IMR-90 (cell line): ENCODE measurements around the gene CCDC137. TPM values are rescaled to one million over a fixed set of nuclear protein-coding genes. Genes with fewer than 3 reads are reported as not detected.

ENCODE experiments used
- ATAC-seq: fragments of 200-7000 bp; cut with Tn5 transposase; 2 replicates; pipeline ENCODE4 v1.9.1; 2020; ENCODE audit warnings: low read depth, mild to moderate bottlenecking, moderate library complexity
- BruUV-seq: library from RNA; stranded (reverse); fragments of 400-500 nt; replicated peaks from 2 replicates; lab custom pipeline; 2021; lab: Mats Ljungman, UMichigan
- CTCF ChIA-PET: fragments of 300-600 bp; formaldehyde crosslinking; extraction: SDS; loops from one replicate; lab custom pipeline; 2021; ENCODE audit warnings: antibody characterized with exemption; lab: Yijun Ruan, JAX
- POLR2A ChIA-PET: fragments of 300-600 bp; sonication (Branson Sonifier 250); formaldehyde crosslinking; loops from one replicate; lab custom pipeline; 2022; ENCODE audit warnings: antibody characterized with exemption; ENCODE audit not compliant: unreplicated experiment; lab: Charles Lee
- DNase-seq: peaks from one replicate; pipeline ENCODE4 v3.0.0; 2013
- H2AFZ ChIP-seq: replicated peaks from 2 replicates; pipeline ENCODE3; 2013; ENCODE audit warnings: low read length, mild to moderate bottlenecking; ENCODE audit not compliant: poor library complexity
- H2AK5ac ChIP-seq: 2 replicates; pipeline ENCODE4 v1.6.1; 2013; ENCODE audit warnings: low read depth, low read length, inconsistent platforms
- H2AK9ac ChIP-seq: replicated peaks from 2 replicates; pipeline ENCODE3; 2013; ENCODE audit warnings: mild to moderate bottlenecking, low read depth, low read length, moderate library complexity; ENCODE audit not compliant: poor library complexity
- H2BK120ac ChIP-seq: 2 replicates; pipeline ENCODE4 v1.6.1; 2013; ENCODE audit warnings: low read depth, low read length, inconsistent platforms
- H2BK15ac ChIP-seq: 3 replicates; pipeline ENCODE4 v1.6.1; 2013; ENCODE audit warnings: low read depth, low read length, inconsistent platforms
- H2BK20ac ChIP-seq: 2 replicates; pipeline ENCODE4 v1.6.1; 2013; ENCODE audit warnings: low read depth, mild to moderate bottlenecking, inconsistent platforms, low read length, moderate library complexity
- H2BK5ac ChIP-seq: 2 replicates; pipeline ENCODE4 v1.6.1; 2013; ENCODE audit warnings: mild to moderate bottlenecking, low read depth, low read length, inconsistent platforms; ENCODE audit not compliant: poor library complexity, severe bottlenecking
- H3K14ac ChIP-seq: replicated peaks from 2 replicates; pipeline ENCODE4 v1.6.1; 2013; ENCODE audit warnings: low read depth, low read length, inconsistent platforms
- H3K18ac ChIP-seq: 2 replicates; pipeline ENCODE4 v1.6.1; 2013; ENCODE audit warnings: low read depth, low read length, control low read depth
- H3K23ac ChIP-seq: 2 replicates; pipeline ENCODE4 v1.6.1; 2013; ENCODE audit warnings: low read depth, low read length, inconsistent platforms
- H3K27ac ChIP-seq: 2 replicates; pipeline ENCODE4 v1.5.1; 2013; ENCODE audit warnings: mild to moderate bottlenecking, control low read depth, low read length; ENCODE audit not compliant: insufficient read depth
- H3K27me3 ChIP-seq: 2 replicates; pipeline ENCODE4 v1.6.1; 2013; ENCODE audit warnings: low read length; ENCODE audit not compliant: control insufficient read depth, insufficient read depth
- H3K36me3 ChIP-seq: 2 replicates; pipeline ENCODE4 v1.6.1; 2013; ENCODE audit warnings: low read length, mixed read lengths; ENCODE audit not compliant: control insufficient read depth, insufficient read depth
- H3K4ac ChIP-seq: 2 replicates; pipeline ENCODE4 v1.6.1; 2013; ENCODE audit warnings: low read depth, low read length, inconsistent platforms
- H3K4me1 ChIP-seq: 2 replicates; pipeline ENCODE4 v1.6.1; 2013; ENCODE audit warnings: low read length, mixed read lengths; ENCODE audit not compliant: control insufficient read depth, insufficient read depth
- H3K4me2 ChIP-seq: 2 replicates; pipeline ENCODE4 v1.6.1; 2013; ENCODE audit warnings: low read depth, mild to moderate bottlenecking, control low read depth, low read length, moderate library complexity
- H3K4me3 ChIP-seq: 2 replicates; pipeline ENCODE4 v1.5.1; 2013; ENCODE audit warnings: low read depth, mild to moderate bottlenecking, control low read depth, low read length, moderate library complexity; ENCODE audit not compliant: insufficient read depth
- H3K56ac ChIP-seq: 2 replicates; pipeline ENCODE4 v1.6.1; 2013; ENCODE audit warnings: low read length, inconsistent platforms; ENCODE audit not compliant: insufficient read depth; ENCODE audit errors: extremely low read depth
- H3K79me1 ChIP-seq, 2 experiments: 2 replicates each; pipeline ENCODE4 v1.6.1; 2013; ENCODE audit warnings: low read length in 2 of 2, inconsistent platforms in 1 of 2, low read depth in 1 of 2
- H3K9ac ChIP-seq: 2 replicates; pipeline ENCODE4 v1.6.1; 2013; ENCODE audit warnings: low read depth, low read length, control low read depth
- H3K9me1 ChIP-seq: 2 replicates; pipeline ENCODE4 v1.6.1; 2013; ENCODE audit warnings: low read length, inconsistent platforms; ENCODE audit not compliant: insufficient read depth
- H3K9me3 ChIP-seq: 2 replicates; pipeline ENCODE4 v1.6.1; 2013; ENCODE audit warnings: low read length; ENCODE audit not compliant: control insufficient read depth, insufficient read depth
- H4K20me1 ChIP-seq: 2 replicates; pipeline ENCODE4 v1.6.1; 2013; ENCODE audit warnings: low read length, inconsistent platforms; ENCODE audit not compliant: insufficient read depth
- H4K5ac ChIP-seq: 2 replicates; pipeline ENCODE4 v1.6.1; 2013; ENCODE audit warnings: mild to moderate bottlenecking, low read depth, low read length, control low read depth
- H4K8ac ChIP-seq, 2 experiments: 2 replicates each; pipeline ENCODE4 v1.6.1; 2013; ENCODE audit warnings: low read depth in 2 of 2, low read length in 2 of 2, control low read depth in 1 of 2, inconsistent platforms in 1 of 2
- H4K91ac ChIP-seq: 2 replicates; pipeline ENCODE4 v1.6.1; 2013; ENCODE audit warnings: low read depth, low read length, inconsistent platforms; ENCODE audit not compliant: insufficient read depth
- BHLHE40 ChIP-seq: fragments of 150-350 bp; IDR thresholded peaks from 2 replicates; pipeline ENCODE4 v1.6.1; 2016; ENCODE audit warnings: mild to moderate bottlenecking, low read depth, low read length
- CEBPB ChIP-seq: IDR thresholded peaks from 2 replicates; pipeline ENCODE4 v1.6.1; 2012; ENCODE audit warnings: low read depth, low read length, improper control_type of control experiment
- CTCF ChIP-seq: conservative IDR thresholded peaks from 2 replicates; pipeline ENCODE4 v1.5.1; 2012; ENCODE audit warnings: mild to moderate bottlenecking, low read depth, low read length, improper control_type of control experiment
- ELK1 ChIP-seq: fragments of 150-350 bp; IDR thresholded peaks from 2 replicates; pipeline ENCODE4 v1.6.1; 2016; ENCODE audit warnings: low read depth, mild to moderate bottlenecking, low read length, moderate library complexity, borderline replicate concordance
- FOS ChIP-seq: fragments of 150-350 bp; IDR thresholded peaks from 2 replicates; pipeline ENCODE4 v1.6.1; 2016; ENCODE audit warnings: low read depth, low read length
- MAFK ChIP-seq: IDR thresholded peaks from 2 replicates; pipeline ENCODE4 v1.6.1; 2012; ENCODE audit warnings: low read depth, low read length, improper control_type of control experiment
- MAZ ChIP-seq: IDR thresholded peaks from 2 replicates; pipeline ENCODE4 v1.6.1; 2012; ENCODE audit warnings: low read depth, mild to moderate bottlenecking, low read length, improper control_type of control experiment, moderate library complexity, borderline replicate concordance
- MXI1 ChIP-seq: IDR thresholded peaks from 2 replicates; pipeline ENCODE4 v1.6.1; 2012; ENCODE audit warnings: low read depth, mild to moderate bottlenecking, low read length, moderate library complexity, borderline replicate concordance
- NFE2L2 ChIP-seq: fragments of 150-350 bp; IDR thresholded peaks from 2 replicates; pipeline ENCODE4 v1.6.1; 2016; ENCODE audit warnings: low read depth, mild to moderate bottlenecking, low read length
- POLR2A ChIP-seq: IDR thresholded peaks from 2 replicates; pipeline ENCODE4 v1.6.1; 2012; ENCODE audit warnings: mild to moderate bottlenecking, low read depth, low read length
- RAD21 ChIP-seq: IDR thresholded peaks from 2 replicates; pipeline ENCODE4 v1.6.1; 2012; ENCODE audit warnings: low read length, improper control_type of control experiment
- RCOR1 ChIP-seq: IDR thresholded peaks from 2 replicates; pipeline ENCODE4 v1.6.1; 2012; ENCODE audit warnings: mild to moderate bottlenecking, low read length, improper control_type of control experiment; ENCODE audit not compliant: insufficient replicate concordance
- SMC3 ChIP-seq: fragments of 150-350 bp; IDR thresholded peaks from 2 replicates; pipeline ENCODE4 v1.6.1; 2016; ENCODE audit warnings: low read depth, mild to moderate bottlenecking, antibody characterized with exemption, low read length, moderate library complexity
- USF2 ChIP-seq: fragments of 150-350 bp; IDR thresholded peaks from 2 replicates; pipeline ENCODE4 v1.6.1; 2017; ENCODE audit warnings: mild to moderate bottlenecking, antibody characterized with exemption, low read length, low read depth
- WGBS, 2 experiments: methylation state at CpG; one replicate each; pipeline versions ENCODE4 v1.1.5 to v1.1.7; 2013; ENCODE audit warnings: missing lambda C conversion rate in 2 of 2; ENCODE audit not compliant: insufficient read length in 1 of 2; ENCODE audit errors: extremely low coverage in 2 of 2; 5-methylcytosine and 5-hydroxymethylcytosine counted together
- dilution Hi-C: fragments of 300-500 bp; cut with HindIII; formaldehyde crosslinking; loops from one replicate; pipeline ENCODE4 v1.14.3; 2018; ENCODE audit warnings: low sequenced_read_pairs; ENCODE audit not compliant: unreplicated experiment
- in situ Hi-C: fragments of 300-500 bp; cut with MboI; formaldehyde crosslinking; loops from 3 replicates; pipeline ENCODE4 v1.14.3; 2019; ENCODE audit warnings: low sequenced_read_pairs, inconsistent platforms, mixed read lengths
- intact Hi-C: fragments of 100-400 bp; cut with micrococcal nuclease; formaldehyde crosslinking; loops from 2 replicates; pipeline ENCODE4 v1.10.0; 2022
- polyA plus RNA-seq, 3 experiments: library from polyadenylated mRNA; depleted of rRNA; stranded (reverse); fragments of >200 nt; gene quantifications; 2 replicates each; pipeline ENCODE4 v1.2.3, GENCODE V29; 2012; ENCODE audit warnings: low replicate concordance in 1 of 3
- total RNA-seq: library from RNA; depleted of rRNA; stranded (reverse); fragments of >200 nt; gene quantifications from 2 replicates; pipeline ENCODE4 v1.2.3, GENCODE V29; 2012

CCDC137 gene
- total and polyA plus RNA-seq, 2 of the 4 experiments (the other 2 are of a cell fraction) = 7.5 to 18.4 TPM

- in situ Hi-C loops (no loop called here), intact Hi-C loops (no loop called here), dilution Hi-C loops (no loop called here)
- no peak overlapping the region for H3K56ac ChIP-seq
- H3K27ac ChIP-seq = no peak overlapping the region
- H3K27me3 ChIP-seq = no peaks in the 10 kb centered on the region
- H3K79me1 ChIP-seq = peaks cover 10 to 51% of the 10 kb centered on the region in 2 experiments
- no peak for ATAC-seq
- peaks cover 95% of the 10 kb centered on the region for H3K36me3 ChIP-seq
- BruUV-seq = no TSS peak
- no peak overlapping the region for H2BK5ac ChIP-seq
- H2AK5ac ChIP-seq = no peak overlapping the region
- WGBS, 2 experiments = 95% methylated on average over 11 of the region's 35 CpGs; no CpG with 5 or more reads in 1 of the 2 experiments
- CTCF ChIA-PET = no interaction called here
- H3K4me3 ChIP-seq = no peak overlapping the region
- H4K20me1 ChIP-seq = peaks cover 79% of the 10 kb centered on the region
- no peak overlapping the region for H2AFZ ChIP-seq
- H2BK15ac ChIP-seq = no peak overlapping the region
- DNase-seq = no peak
- no peak overlapping the region for H2BK120ac ChIP-seq
- H3K4me2 ChIP-seq = no peak overlapping the region
- POLR2A ChIA-PET = no interaction called here
- no peak overlapping the region for H2AK9ac ChIP-seq
- H3K14ac ChIP-seq = no peak overlapping the region
- no peak overlapping the region for H4K8ac ChIP-seq
- H3K4me1 ChIP-seq = no peaks in the 10 kb centered on the region
- TF ChIP-seq NFE2L2 (no peak), SMC3 (no peak), RAD21 (no peak), RCOR1 (no peak), POLR2A (no peak), MXI1 (no peak), CEBPB (no peak), MAFK (no peak), BHLHE40 (no peak), FOS (no peak), ELK1 (no peak), CTCF (no peak), USF2 (no peak), MAZ (no peak)
- no peak overlapping the region for H3K18ac ChIP-seq
- H4K5ac ChIP-seq = no peak overlapping the region
- no peak overlapping the region for H2BK20ac ChIP-seq
- H4K91ac ChIP-seq = no peak overlapping the region
- no peak overlapping the region for H3K9ac ChIP-seq
- H3K9me1 ChIP-seq = no peaks in the 10 kb centered on the region
- H3K23ac ChIP-seq = no peak overlapping the region
- no peak overlapping the region for H3K4ac ChIP-seq
- H3K9me3 ChIP-seq = no peaks in the 10 kb centered on the region
Observed at GRCh38 chr17:81693509-81694210, 27.1 kb downstream of the CCDC137 start.
